ENCODE data around the gene GALK2.

The GALK2 gene

DNA sequence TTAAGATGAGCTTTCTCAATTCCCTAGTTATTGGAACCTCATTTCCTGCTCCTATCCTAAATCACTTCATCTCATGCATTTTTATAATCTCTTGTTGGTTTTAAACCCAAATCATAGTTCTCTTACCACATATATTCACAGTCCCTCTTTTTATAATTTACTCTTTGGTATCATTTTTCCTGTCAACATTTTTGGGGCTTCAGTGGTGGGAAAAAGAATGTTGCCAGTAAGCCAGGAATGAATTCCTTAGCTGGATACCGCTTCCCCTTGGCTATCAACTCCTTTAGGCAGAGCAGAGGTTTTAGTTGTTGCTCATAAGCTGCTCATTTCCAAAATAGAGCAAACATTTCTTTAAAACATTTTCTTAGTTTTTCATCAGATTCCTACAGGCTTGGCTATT lies 112.3 kb downstream of the GALK2 start:
- Histone ChIP-seq H3K27me3 (no peaks in the 10 kb centered on the region), H3K27ac (no peak overlapping the region), H3K9me3 (no peaks in the 10 kb centered on the region), H3K4me1 (ENCODE audit: control insufficient read depth in 1 of 2, insufficient read depth in 1 of 2, low read depth in 1 of 2, low read length in 1 of 2) (peaks cover 4 to 9% of the 10 kb centered on the region in 2 experiments), H3K36me3 (peaks cover 9% of the 10 kb centered on the region), H3K4me3 (ENCODE audit: low read depth in 1 of 2, low read length in 1 of 2) (no peak overlapping the region)
- no peak for TF ChIP-seq CTCF (IDR thresholded peaks at IDR 0.05)

DNA sequence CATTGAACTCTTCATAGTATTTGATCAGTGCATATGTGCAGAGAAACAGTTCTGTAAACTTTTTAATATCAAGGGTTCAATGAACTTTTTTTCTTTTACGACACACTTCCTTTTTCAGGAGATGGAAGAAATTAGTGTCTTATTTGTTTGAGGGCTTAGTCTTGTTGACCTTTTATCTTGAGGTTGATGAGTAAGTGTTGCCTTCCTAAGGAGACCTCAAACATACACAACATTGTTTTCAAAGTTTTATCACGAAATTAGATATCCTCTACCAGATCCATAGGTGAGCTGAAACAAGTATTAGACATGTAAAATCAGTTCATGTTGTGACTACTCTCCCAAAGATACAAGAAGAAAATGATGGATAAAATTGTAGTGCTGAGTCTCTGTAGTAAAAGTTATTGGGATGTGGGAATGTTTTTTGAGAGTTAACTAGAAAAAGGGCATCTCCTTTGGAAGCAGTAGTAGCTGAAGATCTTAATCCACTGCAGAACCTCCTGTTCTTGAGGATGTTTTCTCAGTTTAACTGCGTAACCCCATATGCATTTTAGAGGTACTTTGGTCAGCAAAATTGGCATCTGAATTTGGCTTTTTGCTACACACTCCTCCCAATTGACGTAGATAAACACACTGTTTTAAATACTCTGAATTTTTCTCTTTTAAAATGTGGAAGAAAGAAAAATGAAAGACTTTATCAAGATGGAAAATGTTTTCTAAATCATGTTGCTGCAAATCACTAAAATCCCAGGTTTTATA lies 116.8 kb downstream of the GALK2 start:
- Histone ChIP-seq H3K4me1 (ENCODE audit: control insufficient read depth in 1 of 2, insufficient read depth in 1 of 2, low read depth in 1 of 2, low read length in 1 of 2) (no peaks in the 10 kb centered on the region), H3K4me3 (ENCODE audit: low read depth in 1 of 2, low read length in 1 of 2) (no peak overlapping the region), H3K9me3 (no peaks in the 10 kb centered on the region), H3K27me3 (no peaks in the 10 kb centered on the region), H3K27ac (no peak overlapping the region), H3K36me3 (peaks cover 9% of the 10 kb centered on the region)
- TF ChIP-seq CTCF (IDR thresholded peaks at IDR 0.05): no peak

DNA sequence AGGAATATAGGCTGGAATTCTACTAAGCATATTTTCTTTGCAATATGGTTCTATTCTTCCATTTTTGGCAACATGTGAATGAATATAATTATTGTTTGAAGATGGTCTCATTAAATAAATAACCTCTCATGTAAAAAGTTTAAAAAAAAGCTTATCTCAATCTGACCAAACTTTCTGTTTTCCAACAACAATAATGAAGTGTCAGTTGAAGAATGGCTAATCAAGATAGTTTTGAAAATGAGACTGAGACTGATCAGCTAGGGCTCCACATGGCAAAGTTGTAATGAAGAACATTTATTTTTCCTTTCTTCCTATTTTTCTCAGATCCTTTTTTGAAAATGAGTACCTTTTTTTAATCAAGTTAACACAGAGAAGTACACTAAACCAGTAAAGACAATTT lies 117.4 kb downstream of the GALK2 start:
- Histone ChIP-seq H3K27ac (no peak overlapping the region), H3K36me3 (peaks cover 9% of the 10 kb centered on the region), H3K4me1 (ENCODE audit: control insufficient read depth in 1 of 2, insufficient read depth in 1 of 2, low read depth in 1 of 2, low read length in 1 of 2) (no peaks in the 10 kb centered on the region), H3K27me3 (no peaks in the 10 kb centered on the region), H3K9me3 (no peaks in the 10 kb centered on the region), H3K4me3 (ENCODE audit: low read depth in 1 of 2, low read length in 1 of 2) (no peak overlapping the region)
- no peak for TF ChIP-seq CTCF (IDR thresholded peaks at IDR 0.05)

- Histone ChIP-seq H3K36me3 (peaks cover 15% of the 10 kb centered on the region), H3K4me1 (ENCODE audit: control insufficient read depth in 1 of 2, insufficient read depth in 1 of 2, low read depth in 1 of 2, low read length in 1 of 2) (no peaks in the 10 kb centered on the region), H3K27ac (no peak overlapping the region), H3K27me3 (no peaks in the 10 kb centered on the region), H3K4me3 (ENCODE audit: low read depth in 1 of 2, low read length in 1 of 2) (no peak overlapping the region), H3K9me3 (no peaks in the 10 kb centered on the region)
- no peak for TF ChIP-seq CTCF (IDR thresholded peaks at IDR 0.05)
Observed at GRCh38 chr15:49288391-49288790, 118.3 kb downstream of the GALK2 start.

DNA sequence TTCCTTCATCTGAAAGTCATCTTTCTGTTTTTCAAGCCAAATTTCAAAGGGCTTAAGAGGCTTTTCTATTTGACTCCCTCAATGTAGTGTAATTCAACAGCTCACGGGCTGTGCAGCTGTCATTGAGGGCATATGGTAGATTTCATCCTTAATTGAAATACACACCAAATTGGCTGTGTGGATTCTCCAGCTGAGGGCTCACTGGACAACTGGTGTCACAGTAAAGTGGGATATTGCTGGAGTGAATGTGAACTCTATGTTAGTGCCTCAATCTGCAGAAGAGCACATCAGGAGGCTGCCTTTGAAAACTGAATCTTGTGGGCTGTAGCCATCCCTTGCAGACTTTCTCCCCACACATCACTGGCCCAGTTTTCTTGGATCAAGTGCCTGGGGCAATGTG lies 120.1 kb downstream of the GALK2 start:
- H3K4me1 ChIP-seq (ENCODE audit: control insufficient read depth in 1 of 2, insufficient read depth in 1 of 2, low read depth in 1 of 2, low read length in 1 of 2): no peaks in the 10 kb centered on the region
- H3K27ac ChIP-seq: no peak overlapping the region
- TF ChIP-seq CTCF (IDR thresholded peaks at IDR 0.05): no peak
- peaks cover 8% of the 10 kb centered on the region for H3K36me3 ChIP-seq
- H3K27me3 ChIP-seq: no peaks in the 10 kb centered on the region
- no peak overlapping the region for H3K4me3 ChIP-seq (ENCODE audit: low read depth in 1 of 2, low read length in 1 of 2)
- H3K9me3 ChIP-seq: no peaks in the 10 kb centered on the region
